SK-N-SH (cell line): ENCODE measurements around the gene ANKMY1.

ENCODE experiments used
- EP300 ChIP-seq, 2 experiments: IDR thresholded peaks; 2 replicates each; pipeline versions ENCODE4 v1.4.0 to v1.6.1; 2012; ENCODE audit warnings: borderline replicate concordance in 1 of 2, low read depth in 1 of 2, low read length in 1 of 2
- FOXM1 ChIP-seq: IDR thresholded peaks from 2 replicates; pipeline ENCODE4 v1.4.0; 2012; ENCODE audit warnings: low read depth, mild to moderate bottlenecking
- JUND ChIP-seq: IDR thresholded peaks from 2 replicates; pipeline ENCODE4 v1.4.0; 2012
- NFIC ChIP-seq: IDR thresholded peaks from 2 replicates; pipeline ENCODE4 v1.4.0; 2012; ENCODE audit warnings: borderline replicate concordance
- POLR2AphosphoS5 ChIP-seq: IDR thresholded peaks from 2 replicates; pipeline ENCODE4 v1.6.1; 2012; ENCODE audit warnings: low read depth, low read length
- RFX5 ChIP-seq: IDR thresholded peaks from 2 replicates; pipeline ENCODE4 v1.6.1; 2012; ENCODE audit warnings: mild to moderate bottlenecking, improper control_type of control experiment, low read length
- TF ChIP-seq, protein P1 (sequence below): fragments of 200-600 bp; sonication (generic); IDR thresholded peaks from 2 replicates; pipeline ENCODE4 v1.6.1; 2017; ENCODE audit warnings: antibody characterized with exemption, mild to moderate bottlenecking, moderate library complexity
- TF ChIP-seq, protein P2 (sequence below): IDR thresholded peaks from 2 replicates; pipeline ENCODE4 v1.6.1; 2012; ENCODE audit warnings: mild to moderate bottlenecking, low read depth, low read length, moderate library complexity

DNA sequence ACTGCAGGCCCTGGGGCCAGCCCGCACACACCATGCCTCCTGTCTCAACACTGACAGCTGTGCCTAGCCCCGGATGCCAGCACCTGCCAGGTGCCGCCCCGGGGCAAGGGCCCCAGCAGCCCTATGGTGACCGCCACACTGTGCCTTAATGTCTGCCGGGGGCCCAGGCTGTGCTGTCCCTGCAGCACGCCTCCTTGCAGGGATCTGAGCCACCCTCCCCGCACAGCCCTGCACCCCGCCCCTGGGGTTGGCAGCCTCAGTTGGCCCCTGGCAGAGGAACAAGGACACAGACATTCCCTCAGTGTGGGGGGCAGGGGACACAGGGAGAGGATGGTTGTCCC is 20.3 kb upstream of the ANKMY1 start:
- TF ChIP-seq, protein P1, sequence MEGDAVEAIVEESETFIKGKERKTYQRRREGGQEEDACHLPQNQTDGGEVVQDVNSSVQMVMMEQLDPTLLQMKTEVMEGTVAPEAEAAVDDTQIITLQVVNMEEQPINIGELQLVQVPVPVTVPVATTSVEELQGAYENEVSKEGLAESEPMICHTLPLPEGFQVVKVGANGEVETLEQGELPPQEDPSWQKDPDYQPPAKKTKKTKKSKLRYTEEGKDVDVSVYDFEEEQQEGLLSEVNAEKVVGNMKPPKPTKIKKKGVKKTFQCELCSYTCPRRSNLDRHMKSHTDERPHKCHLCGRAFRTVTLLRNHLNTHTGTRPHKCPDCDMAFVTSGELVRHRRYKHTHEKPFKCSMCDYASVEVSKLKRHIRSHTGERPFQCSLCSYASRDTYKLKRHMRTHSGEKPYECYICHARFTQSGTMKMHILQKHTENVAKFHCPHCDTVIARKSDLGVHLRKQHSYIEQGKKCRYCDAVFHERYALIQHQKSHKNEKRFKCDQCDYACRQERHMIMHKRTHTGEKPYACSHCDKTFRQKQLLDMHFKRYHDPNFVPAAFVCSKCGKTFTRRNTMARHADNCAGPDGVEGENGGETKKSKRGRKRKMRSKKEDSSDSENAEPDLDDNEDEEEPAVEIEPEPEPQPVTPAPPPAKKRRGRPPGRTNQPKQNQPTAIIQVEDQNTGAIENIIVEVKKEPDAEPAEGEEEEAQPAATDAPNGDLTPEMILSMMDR: no peak
- TF ChIP-seq JUND (no peak), POLR2AphosphoS5 (no peak), RFX5 (no peak), NFIC (no peak), FOXM1 (no peak), EP300 (IDR thresholded peaks at IDR 0.05; ENCODE audit: borderline replicate concordance in 1 of 2, low read depth in 1 of 2, low read length in 1 of 2) (no peak)
- TF ChIP-seq, protein P2, sequence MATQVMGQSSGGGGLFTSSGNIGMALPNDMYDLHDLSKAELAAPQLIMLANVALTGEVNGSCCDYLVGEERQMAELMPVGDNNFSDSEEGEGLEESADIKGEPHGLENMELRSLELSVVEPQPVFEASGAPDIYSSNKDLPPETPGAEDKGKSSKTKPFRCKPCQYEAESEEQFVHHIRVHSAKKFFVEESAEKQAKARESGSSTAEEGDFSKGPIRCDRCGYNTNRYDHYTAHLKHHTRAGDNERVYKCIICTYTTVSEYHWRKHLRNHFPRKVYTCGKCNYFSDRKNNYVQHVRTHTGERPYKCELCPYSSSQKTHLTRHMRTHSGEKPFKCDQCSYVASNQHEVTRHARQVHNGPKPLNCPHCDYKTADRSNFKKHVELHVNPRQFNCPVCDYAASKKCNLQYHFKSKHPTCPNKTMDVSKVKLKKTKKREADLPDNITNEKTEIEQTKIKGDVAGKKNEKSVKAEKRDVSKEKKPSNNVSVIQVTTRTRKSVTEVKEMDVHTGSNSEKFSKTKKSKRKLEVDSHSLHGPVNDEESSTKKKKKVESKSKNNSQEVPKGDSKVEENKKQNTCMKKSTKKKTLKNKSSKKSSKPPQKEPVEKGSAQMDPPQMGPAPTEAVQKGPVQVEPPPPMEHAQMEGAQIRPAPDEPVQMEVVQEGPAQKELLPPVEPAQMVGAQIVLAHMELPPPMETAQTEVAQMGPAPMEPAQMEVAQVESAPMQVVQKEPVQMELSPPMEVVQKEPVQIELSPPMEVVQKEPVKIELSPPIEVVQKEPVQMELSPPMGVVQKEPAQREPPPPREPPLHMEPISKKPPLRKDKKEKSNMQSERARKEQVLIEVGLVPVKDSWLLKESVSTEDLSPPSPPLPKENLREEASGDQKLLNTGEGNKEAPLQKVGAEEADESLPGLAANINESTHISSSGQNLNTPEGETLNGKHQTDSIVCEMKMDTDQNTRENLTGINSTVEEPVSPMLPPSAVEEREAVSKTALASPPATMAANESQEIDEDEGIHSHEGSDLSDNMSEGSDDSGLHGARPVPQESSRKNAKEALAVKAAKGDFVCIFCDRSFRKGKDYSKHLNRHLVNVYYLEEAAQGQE: no peak
